ENCODE results near the gene ME3. TPM values are rescaled to one million over a fixed set of nuclear protein-coding genes. Genes with fewer than 3 reads are reported as not detected.
A peak's percentile ranks its signal among the peaks of the same experiment; 100 is the strongest.

The ME3 gene
- total RNA-seq, 1 donor from 2014 or later = 34.2 TPM

- intact Hi-C loops (cut with DNase I) = loop anchor here (5.0 kb wide), 5 partner anchors 58 to 458 kb away; partner anchors contain the start of genes ME3 and PRSS23
- H3K4me1 ChIP-seq = peaks cover 9 to 22% of the 10 kb centered on the region in 2 donors
- TF ChIP-seq, protein P1, sequence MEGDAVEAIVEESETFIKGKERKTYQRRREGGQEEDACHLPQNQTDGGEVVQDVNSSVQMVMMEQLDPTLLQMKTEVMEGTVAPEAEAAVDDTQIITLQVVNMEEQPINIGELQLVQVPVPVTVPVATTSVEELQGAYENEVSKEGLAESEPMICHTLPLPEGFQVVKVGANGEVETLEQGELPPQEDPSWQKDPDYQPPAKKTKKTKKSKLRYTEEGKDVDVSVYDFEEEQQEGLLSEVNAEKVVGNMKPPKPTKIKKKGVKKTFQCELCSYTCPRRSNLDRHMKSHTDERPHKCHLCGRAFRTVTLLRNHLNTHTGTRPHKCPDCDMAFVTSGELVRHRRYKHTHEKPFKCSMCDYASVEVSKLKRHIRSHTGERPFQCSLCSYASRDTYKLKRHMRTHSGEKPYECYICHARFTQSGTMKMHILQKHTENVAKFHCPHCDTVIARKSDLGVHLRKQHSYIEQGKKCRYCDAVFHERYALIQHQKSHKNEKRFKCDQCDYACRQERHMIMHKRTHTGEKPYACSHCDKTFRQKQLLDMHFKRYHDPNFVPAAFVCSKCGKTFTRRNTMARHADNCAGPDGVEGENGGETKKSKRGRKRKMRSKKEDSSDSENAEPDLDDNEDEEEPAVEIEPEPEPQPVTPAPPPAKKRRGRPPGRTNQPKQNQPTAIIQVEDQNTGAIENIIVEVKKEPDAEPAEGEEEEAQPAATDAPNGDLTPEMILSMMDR (IDR thresholded peaks at IDR 0.05) = no peak
- DNase-seq (ENCODE audit: low spot score in 2 of 2) = no peak
- H3K9me3 ChIP-seq = no peaks in the 10 kb centered on the region
- no peaks in the 10 kb centered on the region for H3K36me3 ChIP-seq
- no peak overlapping the region for H3K4me3 ChIP-seq
- no peaks in the 10 kb centered on the region for H3K27me3 ChIP-seq
- peak overlapping the region; percentile 49 to 53 for H3K27ac ChIP-seq
These were observed 213.4 kb downstream of the ME3 start for GRCh38 chr11:86459002-86459385.

DNA sequence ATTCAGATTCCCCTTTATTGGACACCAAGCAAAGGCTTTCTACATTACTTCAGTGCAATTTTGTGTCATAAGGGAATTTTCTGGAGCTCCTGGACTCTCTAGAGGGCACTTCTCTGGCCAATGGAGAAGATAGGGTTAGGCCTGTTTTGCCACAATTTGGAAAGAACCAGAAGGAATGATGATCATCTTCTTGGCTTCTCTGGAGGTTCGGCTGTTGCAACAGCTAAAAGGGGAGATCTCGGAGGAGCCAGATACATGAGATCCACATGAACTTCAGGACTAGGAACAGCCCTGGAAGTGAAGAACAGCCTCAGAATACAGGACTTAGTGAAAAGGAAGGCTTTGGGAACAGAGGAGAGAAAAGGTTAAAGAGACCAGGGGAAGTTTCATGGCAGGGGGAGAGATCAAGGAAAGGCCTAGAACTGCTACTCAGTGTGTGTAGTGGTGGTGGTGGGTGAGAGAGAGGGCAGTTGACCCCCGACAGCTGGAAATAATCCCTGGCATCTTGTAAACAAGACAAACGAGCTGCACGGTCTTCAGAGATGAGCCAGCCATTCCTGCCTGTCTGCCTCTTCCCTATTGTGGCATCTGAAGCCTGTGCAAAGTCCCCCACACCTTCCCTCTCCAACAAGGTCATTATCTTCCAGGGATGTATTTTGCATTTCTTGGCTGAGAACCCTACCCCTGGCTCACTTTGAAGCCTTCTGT, 214.0 kb downstream of the ME3 start:
- Histone ChIP-seq H3K4me3 (no peak overlapping the region), H3K36me3 (no peaks in the 10 kb centered on the region), H3K27me3 (no peaks in the 10 kb centered on the region), H3K4me1 (peaks cover 9 to 22% of the 10 kb centered on the region in 2 donors), H3K9me3 (no peaks in the 10 kb centered on the region), H3K27ac (peak overlapping the region; percentile 49 to 53)
- TF ChIP-seq, protein P1 (IDR thresholded peaks at IDR 0.05) = no peak
- DNase-seq (ENCODE audit: low spot score in 2 of 2) = no peak
- intact Hi-C loops (cut with DNase I) = loop anchor here (5.0 kb wide), 5 partner anchors 59 to 459 kb away; partner anchors contain the start of genes ME3 and PRSS23

DNA sequence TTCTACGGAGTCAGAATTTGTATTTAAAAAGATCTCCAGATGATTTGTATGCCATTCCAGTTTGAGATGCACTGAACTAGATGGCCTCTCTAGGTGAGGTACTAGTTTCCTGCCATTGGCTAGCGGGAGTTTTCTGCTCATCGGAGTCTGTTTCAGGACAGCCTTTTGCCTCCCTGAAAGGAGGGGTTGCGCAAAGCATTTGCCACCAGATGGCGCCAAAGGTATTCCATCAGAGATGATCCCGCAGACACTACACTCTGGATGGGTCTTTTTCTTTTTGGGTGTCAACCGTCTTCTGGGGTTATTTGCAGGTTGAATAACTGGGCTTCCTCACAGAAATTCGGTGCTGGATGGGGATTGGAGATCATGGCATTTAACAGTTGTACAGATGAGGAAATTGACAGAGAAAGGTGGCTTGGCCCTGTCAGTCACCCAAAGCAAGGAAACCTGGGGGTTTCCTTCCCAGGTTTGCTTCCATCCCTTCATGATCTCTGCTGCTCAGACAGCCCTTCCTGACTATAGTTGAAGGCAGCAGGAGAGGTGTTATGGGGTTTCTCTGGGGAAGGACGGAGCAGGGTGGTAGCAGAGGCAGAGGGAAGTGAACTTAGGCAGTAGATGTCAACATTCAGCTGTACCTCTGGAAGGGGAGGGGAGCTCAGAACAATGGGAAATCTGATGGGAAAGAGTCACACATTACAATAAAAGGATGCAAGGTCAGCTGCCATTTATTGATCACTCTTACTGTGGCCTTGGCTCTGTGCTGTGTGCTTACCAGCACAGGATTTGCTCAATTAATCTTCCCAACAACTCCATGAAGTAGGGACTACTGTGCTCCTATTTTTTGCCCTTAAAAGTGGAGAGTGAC, 216.1 kb downstream of the ME3 start:
- Histone ChIP-seq H3K4me3 (no peak overlapping the region), H3K4me1 (peaks cover 9 to 22% of the 10 kb centered on the region in 2 donors), H3K27ac (no peak overlapping the region), H3K9me3 (no peaks in the 10 kb centered on the region), H3K36me3 (no peaks in the 10 kb centered on the region), H3K27me3 (no peaks in the 10 kb centered on the region)
- DNase-seq (ENCODE audit: low spot score in 2 of 2) = peak; percentile 24 to 92
- TF ChIP-seq, protein P1 (IDR thresholded peaks at IDR 0.05) = peak; percentile 83 to 92 (median 90)
- intact Hi-C loops (cut with DNase I) = loop anchor here (1.0 to 5.0 kb wide), 7 partner anchors 61 to 461 kb away; partner anchors contain the start of genes ME3 and PRSS23

DNA sequence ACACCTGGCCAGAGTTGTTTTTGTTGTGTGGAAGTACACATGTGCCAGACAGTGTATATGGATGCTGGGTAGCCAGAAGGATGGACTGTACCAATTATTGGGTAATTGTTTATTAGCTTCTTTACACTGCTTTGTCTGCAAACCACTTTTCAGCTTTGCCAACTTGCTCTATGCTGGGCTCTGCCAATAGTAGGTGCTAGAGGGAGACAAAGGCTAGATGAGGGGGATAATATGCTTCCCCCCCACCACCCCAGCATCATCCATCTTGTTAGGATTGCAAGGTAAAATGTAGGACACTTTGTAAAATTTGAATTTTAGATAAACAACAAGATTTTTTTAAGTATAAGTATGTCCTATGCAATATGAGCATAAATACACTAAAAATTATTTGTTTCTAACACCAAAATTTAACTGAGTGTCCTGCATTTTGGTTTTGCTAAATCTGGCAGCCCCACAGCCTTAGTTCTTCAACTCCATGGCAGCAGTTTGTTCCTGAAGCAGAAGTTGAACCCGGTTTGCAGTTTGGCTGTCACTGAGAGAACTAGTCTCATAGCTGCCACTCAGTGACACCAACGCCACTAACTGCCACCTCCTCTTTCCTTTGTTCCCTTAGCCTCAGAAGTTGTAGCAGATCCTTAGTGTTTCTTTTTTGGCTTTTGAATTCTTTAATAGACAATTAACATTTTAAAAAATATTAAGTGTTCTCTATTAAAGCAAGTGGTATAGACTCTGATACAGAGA, 219.0 kb downstream of the ME3 start:
- TF ChIP-seq, protein P1 (IDR thresholded peaks at IDR 0.05) = no peak
- no peaks in the 10 kb centered on the region for H3K36me3 ChIP-seq
- H3K4me3 ChIP-seq = no peak overlapping the region
- H3K9me3 ChIP-seq = no peaks in the 10 kb centered on the region
- no peak for DNase-seq (ENCODE audit: low spot score in 2 of 2)
- H3K27me3 ChIP-seq = no peaks in the 10 kb centered on the region
- H3K27ac ChIP-seq = no peak overlapping the region
- intact Hi-C loops (cut with DNase I) = no loop called here
- peaks cover 0 to 1% of the 10 kb centered on the region in 2 donors for H3K4me1 ChIP-seq

DNA sequence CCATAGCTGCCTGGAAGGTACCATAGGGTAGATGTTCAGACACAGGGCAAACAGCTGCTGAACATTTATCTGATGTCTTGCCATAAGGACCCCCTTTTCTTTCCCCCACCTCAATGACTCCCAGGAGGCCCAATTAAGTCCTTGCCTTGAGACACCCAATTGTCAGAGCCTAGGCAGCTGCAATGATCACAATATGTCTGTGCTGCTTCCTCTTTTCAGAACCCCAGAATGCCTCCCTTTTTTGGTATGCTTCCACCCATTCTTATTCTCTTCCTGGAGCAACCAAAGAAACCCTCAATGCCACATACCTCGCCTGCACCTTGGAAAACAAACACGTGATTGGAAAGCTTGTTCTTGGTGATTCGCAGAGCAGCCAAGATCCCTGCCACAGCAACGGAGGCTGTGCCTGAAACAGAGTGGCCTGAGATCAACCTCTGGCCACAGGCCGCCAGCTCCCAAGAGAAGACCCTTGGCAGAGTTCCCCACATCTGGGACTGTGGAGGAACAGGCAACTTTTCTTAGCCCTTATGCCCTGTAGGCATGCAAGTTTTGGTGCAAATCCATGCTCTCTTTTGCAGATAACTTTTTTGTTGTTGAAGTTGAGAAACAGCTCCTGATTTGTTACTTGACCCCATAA, 222.3 kb downstream of the ME3 start:
- intact Hi-C loops (cut with DNase I) = no loop called here
- peaks cover 7 to 9% of the 10 kb centered on the region in 2 donors for H3K36me3 ChIP-seq
- H3K4me3 ChIP-seq = no peak overlapping the region
- TF ChIP-seq, protein P1 (IDR thresholded peaks at IDR 0.05) = no peak
- no peak for DNase-seq (ENCODE audit: low spot score in 2 of 2)
- H3K27ac ChIP-seq = no peak overlapping the region
- H3K4me1 ChIP-seq = no peaks in the 10 kb centered on the region
- no peaks in the 10 kb centered on the region for H3K27me3 ChIP-seq
- no peaks in the 10 kb centered on the region for H3K9me3 ChIP-seq

Data from ascending aorta (tissue), 2 donors.